Endothelial cell of hepatic sinusoid (primary cell): ENCODE results near the gene PIM2.

Experiments used
- in situ Hi-C: cut with HindIII; loops from 2 replicates; pipeline ENCODE4 v1.10.0; 2017; ENCODE audit warnings: low sequenced_read_pairs

The PIM2 gene

DNA sequence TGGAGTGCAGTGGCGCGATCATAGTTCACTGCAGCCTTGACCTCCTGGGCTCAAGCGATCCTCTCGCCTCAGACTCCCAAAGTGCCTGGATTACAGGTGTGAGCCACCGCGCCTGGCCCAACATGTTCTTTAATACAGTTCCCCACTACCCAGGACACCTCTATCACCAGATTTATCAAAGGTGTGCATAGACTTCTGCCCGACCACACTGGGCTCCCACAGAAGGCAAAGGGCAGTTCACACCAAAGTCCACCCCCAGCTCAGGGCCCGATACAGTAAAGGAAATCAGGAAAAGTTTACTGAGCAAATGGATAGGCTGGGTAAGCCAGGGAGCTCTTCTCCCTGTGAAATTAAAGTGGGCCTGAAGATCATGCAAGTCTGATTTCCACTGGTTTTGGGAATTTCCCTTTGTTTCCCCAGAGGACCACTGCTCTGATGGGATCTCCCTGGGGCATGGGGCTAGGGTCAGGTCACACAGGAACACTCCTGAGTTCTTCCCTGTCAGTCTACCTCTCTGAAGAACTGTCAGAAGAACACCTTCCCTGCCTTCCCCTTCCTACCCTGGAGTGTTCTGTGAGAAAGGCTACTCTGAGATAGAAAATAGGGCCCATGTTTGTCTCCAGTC lies 17.7 kb upstream of the PIM2 start:
- in situ Hi-C loops: no loop called here

DNA sequence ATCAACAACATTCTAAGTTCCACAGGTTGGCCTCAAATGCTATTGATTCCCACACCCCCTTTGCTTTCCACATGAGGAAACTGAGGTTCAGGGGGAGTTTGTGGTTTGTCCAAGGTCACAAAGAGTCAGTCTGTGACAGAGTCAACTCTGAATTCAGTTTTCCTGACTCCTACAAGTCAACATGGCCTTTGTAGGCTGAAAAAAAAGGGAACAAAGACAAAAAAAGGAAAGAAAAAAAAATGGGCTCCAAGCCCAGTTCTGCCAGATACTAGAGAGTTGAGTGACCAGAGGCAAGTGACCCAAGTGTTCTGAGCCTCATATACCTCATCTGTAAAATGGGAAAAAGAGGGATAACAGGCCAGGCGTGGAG lies 16.5 kb upstream of the PIM2 start:
- in situ Hi-C loops: no loop called here

DNA sequence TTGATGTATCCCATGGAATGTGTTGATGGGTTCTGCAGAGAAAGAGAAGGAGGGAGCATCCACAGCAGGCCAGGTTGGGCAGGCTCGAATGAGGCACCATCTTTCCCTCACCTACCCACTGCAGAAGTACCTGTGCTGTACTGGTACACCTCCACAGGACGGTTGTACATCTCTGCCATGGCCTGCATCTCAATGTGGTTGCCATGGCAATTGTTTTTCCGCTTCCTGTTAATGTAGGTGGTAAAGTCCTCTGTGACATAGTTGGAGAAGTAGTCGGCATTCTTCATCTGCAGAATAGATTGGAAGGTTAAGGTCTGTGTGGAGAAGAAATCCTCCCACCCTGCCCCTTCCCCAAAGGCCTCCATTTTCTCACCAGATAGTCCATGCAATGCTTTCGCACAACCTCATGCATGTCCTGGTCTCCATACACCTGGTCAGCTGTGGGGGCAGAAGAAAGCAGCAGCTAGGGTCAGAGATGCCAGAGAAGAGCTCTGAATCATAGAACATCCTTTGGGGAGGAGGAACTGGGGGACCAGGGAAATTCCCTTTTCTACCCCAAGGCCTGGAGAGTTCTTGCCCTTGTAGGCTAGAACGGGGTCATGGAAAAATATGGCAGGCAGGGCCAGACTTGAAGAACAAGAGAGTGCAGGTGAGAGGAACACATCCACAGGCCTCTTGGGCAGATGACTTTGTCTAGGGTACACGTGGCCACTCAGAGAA lies 15.9 kb upstream of the PIM2 start:
- in situ Hi-C loops: no loop called here

DNA sequence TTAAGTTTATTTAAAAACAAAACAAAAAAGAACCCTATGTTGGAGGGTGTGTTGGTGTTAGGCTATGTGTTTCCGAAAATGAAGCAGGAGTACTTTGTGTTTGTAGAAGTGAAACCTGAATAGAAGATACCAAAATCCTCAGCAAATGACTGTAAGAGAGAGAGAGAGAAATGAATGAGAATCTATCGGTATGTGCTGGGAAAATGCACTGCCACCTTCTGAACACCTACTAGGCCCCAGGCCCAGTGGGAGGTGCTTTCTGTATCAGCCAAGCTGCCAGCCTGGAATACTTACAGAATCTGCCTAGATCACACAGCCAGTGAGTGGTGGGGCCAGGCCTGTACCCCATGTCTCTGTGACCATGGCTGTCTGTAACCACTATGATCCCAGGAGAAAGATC lies 14.9 kb upstream of the PIM2 start:
- in situ Hi-C loops: no loop called here

DNA sequence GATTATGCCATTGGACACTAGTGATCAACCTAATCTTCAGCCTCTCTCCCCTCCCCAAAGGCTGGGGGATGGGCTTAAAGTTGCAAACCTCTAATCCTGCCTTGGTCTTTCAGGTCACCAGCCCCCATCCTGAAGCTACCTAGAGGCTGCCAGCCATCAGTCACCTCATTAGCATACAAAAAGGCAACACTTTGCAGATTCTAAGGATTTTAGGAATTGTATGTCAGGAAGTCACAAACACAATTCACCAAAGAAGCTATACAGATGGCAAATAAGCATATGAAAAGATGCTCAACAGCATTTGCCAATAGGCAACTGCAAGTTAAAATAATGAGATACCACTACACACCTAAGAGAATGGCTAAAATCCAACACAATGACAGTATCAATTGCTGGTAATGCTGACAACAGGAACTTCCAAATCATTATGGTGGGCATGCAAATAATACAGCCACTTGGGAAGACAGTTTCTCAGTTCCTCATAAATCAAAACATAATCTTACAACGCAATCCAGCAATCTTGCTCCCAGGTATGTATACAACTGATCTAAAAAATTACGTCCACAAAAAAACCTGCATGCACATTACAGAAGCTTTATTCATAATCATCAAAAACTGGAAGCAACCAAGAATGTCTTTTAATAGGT lies 9.0 kb upstream of the PIM2 start:
- in situ Hi-C loops: no loop called here

DNA sequence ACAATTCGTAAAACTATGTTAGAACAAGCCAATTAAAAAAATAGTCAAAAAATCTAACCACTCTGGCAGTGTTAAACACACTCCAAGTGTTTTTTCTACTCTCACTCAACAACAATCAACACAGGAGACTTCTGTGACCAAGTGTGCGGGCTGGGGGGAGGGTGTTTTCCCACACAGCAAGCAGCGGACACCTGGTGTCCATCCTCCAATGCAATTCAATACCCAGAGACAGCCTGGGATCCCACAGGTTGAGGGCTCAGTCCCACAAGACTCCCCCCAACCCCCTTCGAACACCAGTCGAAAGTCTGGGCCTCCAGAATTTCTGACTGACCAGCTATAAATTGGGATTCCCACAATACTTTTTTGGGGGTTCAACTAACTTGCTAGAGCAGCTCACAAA lies 8.3 kb upstream of the PIM2 start:
- in situ Hi-C loops: no loop called here

DNA sequence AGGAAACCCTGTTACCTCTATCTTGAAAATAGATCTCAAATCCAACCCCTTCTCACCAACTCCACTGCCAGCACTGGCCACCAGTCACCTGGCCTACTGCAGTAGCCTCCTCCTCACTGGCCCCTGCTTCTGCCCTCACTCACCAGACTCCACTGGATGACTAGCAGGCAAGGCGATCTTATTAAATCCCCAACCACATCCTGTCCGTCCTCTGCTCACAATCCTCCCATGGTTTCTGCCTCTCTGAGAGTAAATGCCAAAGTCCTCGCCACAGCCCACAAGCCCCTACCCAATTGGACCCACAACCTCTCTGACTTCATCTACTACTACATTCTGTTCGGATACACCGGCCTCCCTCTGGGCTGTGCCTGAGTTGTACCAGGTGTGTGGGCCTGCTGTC lies 5.4 kb upstream of the PIM2 start:
- in situ Hi-C loops: no loop called here

DNA sequence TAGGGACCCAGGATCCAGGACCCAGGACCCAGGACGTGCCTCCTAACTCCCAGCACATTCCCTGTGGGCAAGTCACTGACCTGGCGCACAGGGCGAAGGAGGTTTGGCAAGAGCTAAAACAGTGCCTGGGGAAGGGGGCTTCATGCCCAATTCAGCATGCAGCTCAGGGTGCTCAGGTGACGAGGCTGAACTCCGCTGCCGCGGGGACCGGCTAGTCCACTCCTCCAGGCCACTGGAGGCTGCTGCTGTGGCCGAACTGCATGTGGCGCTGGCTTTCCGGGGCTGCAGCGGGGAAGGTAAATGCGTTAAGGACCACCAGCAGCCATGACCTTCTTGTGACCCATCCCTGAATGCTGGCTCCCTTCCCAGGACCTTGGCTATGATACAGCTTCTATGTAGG lies 4.9 kb upstream of the PIM2 start:
- in situ Hi-C loops: no loop called here

DNA sequence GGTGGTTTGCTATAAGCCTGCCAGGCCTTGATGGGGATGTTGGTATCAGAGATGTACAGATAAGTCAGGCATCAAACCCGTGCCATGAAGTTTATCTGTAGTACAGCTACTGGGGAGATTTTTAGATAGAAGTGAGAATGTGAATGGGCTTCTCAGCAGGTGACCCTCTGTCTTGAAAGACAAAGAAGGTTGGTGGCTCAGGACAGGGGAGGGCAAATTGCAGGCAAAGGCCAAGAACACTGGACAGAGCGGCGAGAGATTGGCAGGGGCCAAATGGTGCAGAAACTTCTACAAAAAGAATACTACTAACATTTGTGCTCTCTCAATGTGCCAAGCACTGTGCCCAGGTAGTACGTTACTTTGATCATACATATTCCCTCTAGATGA lies 1.9 kb upstream of the PIM2 start:
- in situ Hi-C loops: no loop called here

DNA sequence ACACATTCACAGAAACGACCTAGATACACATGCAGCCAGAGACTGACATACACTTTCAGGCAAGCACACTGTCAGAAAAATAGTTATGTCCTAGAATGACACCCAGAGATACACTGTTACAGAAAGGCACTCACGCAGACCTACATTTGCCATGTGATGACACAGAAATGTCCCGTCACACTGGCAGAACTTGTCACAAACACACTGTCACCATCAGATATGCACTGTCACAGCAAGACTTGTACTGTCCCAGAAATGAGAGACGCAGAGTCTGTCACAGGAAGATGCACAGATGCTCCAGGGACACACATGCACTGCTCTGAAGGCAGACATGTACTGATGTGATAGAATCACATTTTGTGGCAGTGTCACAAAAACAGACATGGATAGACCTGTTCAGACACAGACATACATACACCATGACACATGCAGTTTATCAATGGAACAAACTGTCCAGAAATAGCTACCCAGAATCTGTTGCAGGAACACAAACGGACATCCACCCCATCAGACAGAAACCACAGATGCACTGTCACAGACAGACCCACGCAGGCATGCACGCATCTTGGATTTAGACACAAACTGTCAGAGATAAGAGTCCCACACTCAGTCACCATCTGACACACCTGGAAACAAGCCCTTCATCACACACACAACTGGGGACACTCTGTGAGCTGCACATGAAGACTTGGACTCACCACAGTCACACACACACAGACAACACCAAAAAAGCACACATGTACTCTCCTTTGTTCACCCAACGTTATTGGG lies 1.3 kb upstream of the PIM2 start:
- in situ Hi-C loops: no loop called here

DNA sequence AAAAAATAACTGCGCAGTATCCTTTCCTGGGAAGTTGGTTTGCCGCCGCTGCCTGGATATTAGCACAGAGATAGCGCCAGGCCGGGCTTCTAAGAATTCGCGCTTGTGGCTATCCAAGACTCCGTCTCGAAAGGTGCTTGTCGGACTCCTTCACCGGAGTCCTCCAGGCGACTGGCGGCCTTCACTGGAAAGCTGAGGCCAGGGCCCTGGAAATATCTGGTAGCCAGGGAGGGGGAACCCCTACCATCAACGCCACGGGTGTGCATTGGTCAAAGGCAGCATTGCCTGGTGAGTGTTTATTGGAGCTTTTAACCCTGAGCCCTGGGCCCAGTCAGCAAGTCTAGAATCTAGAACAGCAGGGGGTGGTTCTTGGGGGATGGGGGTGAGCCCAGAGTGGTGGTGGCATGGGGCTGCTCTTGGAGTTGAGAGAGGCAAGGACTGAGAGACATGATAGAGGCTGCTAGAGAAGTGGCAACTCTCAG lies 577 bp upstream of the PIM2 start:
- in situ Hi-C loops: no loop called here

DNA sequence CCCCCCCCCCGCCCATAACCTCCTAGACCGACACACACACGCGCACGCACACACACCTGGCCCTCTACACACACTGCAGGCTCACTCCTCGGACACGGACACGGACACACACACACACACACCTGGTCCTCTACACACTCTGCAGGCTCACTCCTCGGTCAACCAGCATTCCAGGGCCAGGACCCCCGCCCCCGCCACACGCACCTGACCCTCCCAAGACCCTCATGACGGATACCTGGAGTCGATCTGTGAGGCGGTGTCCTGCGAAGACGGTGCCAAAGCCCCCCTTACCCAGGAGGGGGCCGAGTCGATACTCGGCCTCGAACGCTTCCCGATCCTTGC lies 552 bp downstream of the PIM2 start:
- in situ Hi-C loops: no loop called here

DNA sequence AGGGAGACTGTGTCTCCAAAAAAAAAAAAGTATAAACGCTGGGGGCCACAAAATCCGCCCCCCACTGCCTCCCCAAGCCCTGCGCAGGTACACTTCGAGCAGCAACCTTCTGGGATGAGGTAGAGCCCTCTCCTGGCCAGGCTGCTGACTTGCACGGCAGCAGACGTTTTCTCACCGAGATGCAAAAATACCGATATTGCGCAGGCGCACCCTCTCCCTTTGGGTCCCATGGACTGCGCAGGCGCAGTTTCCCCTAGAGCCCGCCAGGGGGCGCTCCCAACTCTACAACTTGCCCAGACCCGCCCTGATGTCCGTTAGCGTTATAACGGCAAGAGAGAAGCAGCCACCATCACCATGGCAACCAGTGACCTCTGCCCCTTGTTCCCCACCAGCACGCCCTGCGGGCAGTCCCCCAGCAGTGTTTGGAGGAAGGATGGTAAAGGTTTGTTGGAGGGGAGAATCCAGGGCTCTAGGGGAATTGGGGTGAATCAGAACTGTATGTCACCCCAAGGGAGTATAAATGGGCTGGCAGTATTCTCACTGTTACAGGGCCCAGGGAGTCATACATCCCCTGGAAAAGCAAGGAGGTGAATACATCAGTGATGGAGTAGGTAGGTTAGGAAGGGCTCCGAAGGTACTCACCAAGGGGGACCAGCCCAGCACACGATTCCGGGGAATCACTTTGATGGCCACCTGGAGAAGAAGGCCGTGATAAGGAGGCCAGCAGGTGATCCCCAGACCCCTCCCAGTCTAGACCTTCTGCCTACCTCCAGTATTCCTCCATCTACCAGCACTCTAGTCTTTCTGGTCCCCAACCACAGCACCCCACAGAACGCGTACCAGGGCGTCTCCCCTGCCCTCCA lies 1.5 kb downstream of the PIM2 start:
- in situ Hi-C loops: no loop called here

DNA sequence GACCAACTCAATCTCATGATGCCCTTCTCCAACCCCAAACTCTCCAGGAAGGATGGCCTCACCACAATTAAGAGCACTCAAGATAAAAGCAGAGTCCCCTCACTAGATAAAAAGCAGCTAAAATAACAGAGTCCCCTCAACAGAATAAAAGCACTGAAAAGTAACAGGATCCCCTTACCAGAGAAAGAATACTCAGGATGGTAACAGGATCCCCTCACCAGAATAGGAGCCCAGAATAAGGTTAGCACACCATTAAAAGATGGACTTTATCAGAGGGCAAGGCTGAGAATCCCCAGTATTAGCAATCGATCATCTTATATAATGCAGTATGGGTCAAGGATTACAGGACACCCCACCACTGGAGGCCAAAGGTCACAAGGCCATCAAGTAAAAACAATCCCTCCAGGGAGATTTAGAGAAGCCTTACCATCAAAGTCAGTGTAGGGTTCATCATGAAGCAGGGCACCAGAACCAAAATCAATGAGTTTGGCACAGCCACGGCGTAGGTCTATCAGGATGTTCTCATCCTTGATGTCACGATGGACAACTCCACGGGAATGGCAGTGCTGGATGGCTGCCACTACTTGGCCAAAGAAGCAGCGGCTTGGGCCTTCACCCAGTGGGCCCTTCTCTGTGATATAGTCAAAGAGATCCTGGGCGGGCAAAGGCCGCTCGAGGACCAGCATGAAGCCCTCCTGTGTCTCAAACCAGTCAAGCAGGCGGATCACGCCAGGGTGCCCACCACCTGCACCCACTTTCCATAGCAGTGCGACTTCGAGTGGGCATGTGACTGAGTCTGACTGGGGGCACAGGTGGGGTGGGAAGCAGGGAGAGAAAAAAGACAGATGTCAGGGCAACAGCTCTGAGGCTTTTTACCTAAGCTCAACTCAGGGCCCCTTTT lies 4.0 kb downstream of the PIM2 start:
- in situ Hi-C loops: no loop called here

DNA sequence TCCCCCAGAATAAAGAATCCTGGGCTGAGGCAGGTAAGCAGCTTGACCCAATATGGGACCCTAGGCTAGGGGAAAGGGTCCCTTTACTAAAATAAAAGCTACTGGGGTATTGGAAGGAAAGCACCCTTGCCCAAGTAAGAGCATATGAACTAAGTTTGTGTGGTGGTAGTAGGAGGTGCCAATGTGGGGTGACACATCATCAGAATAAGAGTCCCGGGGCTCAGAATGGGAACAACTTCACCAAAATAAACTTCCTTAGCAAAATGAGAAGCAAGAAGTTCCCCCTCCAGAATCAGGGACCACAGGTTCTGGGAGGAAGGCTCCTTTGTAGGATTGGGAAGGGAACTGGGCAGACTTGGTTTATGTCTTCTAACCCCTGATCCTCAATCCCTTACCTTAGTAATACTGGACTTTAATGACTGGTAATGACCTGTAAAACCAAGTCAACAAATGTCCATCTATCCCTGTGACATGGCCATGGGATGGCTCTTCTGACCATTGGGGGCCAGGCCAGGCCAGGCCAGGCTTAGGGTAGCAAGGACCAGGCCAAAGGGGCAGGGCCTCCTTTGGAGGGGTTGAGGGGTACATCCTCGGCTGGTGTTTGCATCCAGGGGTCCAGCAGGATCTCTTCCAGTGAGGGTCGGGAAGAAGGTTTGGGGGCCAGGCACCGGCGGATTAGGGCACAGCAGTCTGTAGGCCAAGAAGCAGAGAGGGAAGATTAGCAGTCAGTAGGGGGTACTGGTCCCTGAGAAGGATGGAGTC lies 5.0 kb downstream of the PIM2 start:
- in situ Hi-C loops: no loop called here

DNA sequence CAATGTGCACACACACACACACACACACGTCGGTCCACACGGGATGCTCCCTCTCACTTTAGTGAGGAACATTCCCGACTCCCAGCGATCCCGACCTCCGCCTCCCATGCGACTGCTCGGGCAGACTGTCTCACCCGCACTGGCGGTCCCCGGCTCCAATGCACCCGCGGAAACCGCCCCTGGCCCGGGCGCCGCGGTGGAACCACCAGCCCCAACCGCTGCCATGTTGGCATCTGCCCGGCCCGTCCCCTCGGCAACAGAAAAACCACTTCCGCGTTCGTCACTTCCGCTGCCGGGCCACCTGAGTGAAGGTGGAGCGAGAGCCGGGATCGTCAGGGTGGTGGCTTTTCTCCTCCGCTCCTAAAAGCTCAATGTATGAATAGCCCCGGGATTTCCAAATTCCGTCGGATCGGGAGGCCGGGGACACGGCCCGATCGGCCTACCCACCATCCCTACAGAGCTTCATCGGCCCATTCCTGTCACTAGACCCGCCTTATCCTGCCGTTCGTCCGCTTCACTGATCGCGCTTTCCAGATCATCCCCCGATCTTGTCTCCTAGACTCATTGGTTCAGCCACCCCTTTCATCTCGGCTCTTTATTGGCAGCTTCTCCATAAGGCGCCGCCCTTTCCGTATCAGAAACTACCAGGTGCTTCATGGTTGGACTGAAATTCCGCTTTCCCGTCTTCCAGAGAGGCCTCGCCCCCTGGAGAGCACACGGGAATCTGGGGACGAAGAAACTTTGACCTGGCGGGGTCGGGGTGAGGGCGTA lies 7.2 kb downstream of the PIM2 start, which contains the start of gene SLC35A2:
SLC35A2 (minus strand) TSS at position 235 of the 771 bp plus-strand sequence; CDS start at position 225, 10 bp downstream.
- in situ Hi-C loops: no loop called here

DNA sequence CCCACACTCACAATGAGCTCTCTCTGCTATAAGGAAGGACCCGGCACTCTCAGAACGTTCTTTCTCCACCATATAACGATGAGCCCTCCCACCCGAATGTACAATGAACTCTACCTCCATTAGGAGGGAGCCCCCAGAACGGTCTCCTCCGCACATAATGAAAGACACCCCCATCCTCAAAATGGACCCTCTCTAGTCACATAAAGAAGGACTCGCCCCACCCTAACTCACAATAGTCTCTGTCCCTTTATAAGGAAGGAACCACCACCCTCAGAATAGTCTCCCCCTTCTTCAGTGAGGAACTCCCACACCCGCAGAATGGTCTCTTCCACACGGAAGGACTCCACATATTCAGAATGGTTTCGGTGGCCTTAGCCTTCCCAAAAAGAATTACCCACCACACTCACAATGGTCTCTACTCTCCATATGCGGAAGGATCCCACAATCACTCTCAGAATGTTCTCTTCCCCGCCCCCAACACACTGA lies 7.9 kb downstream of the PIM2 start:
- in situ Hi-C loops: no loop called here

DNA sequence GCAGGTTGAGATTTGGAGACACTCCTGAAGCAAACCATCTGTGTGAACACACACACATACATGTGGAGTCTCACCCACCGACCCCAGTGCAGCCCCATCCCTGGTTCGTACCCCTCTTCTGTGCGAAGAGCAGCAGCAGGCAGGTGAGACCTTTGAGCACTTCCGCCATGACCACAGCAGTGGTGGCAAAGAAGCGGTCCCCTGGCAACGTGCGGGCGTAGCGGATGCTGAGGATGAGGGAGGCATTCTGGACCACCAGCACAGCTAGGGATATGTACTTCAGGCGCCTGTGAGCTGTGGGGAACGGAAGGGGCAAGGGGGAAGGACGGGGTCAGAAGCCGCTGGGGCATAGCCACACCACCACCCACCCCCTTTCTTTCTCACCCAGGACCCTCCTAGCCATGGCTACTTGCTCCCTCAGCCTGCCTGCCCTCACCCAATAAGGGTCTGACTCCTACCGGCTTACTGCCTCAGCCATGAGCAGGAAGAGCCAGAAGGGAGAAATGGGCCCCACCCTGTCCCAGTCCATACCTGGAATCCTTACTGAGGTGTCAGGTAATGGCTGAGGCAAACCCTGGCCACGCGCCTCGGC lies 9.0 kb downstream of the PIM2 start:
- in situ Hi-C loops: no loop called here
